Measurements from ENCODE around the gene ATP11B.

GRCh38 chr3:182818296-182818978 lies 25.1 kb downstream of the ATP11B start:
- no peak for TF ChIP-seq POLR2A (IDR thresholded peaks at IDR 0.05)
- TF ChIP-seq, protein P1, sequence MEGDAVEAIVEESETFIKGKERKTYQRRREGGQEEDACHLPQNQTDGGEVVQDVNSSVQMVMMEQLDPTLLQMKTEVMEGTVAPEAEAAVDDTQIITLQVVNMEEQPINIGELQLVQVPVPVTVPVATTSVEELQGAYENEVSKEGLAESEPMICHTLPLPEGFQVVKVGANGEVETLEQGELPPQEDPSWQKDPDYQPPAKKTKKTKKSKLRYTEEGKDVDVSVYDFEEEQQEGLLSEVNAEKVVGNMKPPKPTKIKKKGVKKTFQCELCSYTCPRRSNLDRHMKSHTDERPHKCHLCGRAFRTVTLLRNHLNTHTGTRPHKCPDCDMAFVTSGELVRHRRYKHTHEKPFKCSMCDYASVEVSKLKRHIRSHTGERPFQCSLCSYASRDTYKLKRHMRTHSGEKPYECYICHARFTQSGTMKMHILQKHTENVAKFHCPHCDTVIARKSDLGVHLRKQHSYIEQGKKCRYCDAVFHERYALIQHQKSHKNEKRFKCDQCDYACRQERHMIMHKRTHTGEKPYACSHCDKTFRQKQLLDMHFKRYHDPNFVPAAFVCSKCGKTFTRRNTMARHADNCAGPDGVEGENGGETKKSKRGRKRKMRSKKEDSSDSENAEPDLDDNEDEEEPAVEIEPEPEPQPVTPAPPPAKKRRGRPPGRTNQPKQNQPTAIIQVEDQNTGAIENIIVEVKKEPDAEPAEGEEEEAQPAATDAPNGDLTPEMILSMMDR (IDR thresholded peaks at IDR 0.05): no peak
- no peak for TF ChIP-seq EP300 (IDR thresholded peaks at IDR 0.05)
